Glutamatergic neuron (in vitro differentiated cells): ENCODE measurements around the gene KIAA1958. TPM values are rescaled to one million over a fixed set of nuclear protein-coding genes. Genes with fewer than 3 reads are reported as not detected.

Source experiments
- DNase-seq: peaks from one replicate; pipeline ENCODE4 v3.0.0; 2022
- H3K27ac Mint-ChIP-seq: one replicate; pipeline ENCODE4 v1.8.0; 2020; ENCODE audit warnings: mild to moderate bottlenecking, mixed read lengths, inconsistent platforms; ENCODE audit not compliant: unreplicated experiment
- H3K27me3 Mint-ChIP-seq: one replicate; pipeline ENCODE4 v1.8.0; 2020; ENCODE audit warnings: mild to moderate bottlenecking, moderate library complexity, mixed read lengths, inconsistent platforms; ENCODE audit not compliant: unreplicated experiment
- H3K36me3 Mint-ChIP-seq: one replicate; pipeline ENCODE4 v1.8.0; 2020; ENCODE audit warnings: mild to moderate bottlenecking, mixed read lengths, inconsistent platforms; ENCODE audit not compliant: unreplicated experiment
- H3K4me1 Mint-ChIP-seq: one replicate; pipeline ENCODE4 v1.8.0; 2020; ENCODE audit warnings: mild to moderate bottlenecking, low read depth, mixed read lengths, inconsistent platforms; ENCODE audit not compliant: unreplicated experiment
- H3K4me3 Mint-ChIP-seq: one replicate; pipeline ENCODE4 v1.8.0; 2020; ENCODE audit warnings: mild to moderate bottlenecking, mixed read lengths, inconsistent platforms; ENCODE audit not compliant: unreplicated experiment
- H3K9me3 Mint-ChIP-seq: one replicate; pipeline ENCODE4 v1.8.0; 2020; ENCODE audit warnings: mild to moderate bottlenecking, moderate library complexity, mixed read lengths, inconsistent platforms; ENCODE audit not compliant: unreplicated experiment
- CTCF ChIP-seq: fragments of 200-600 bp; sonication (generic); IDR thresholded peaks from one replicate; pipeline ENCODE4 v1.5.0; 2021; ENCODE audit not compliant: partially characterized antibody, unreplicated experiment
- total RNA-seq: library from RNA; stranded (reverse); fragmentation: NEBNext Ultra II Directional; extraction: Animal tissue kit (Norgen Biotek cat#: 25700); gene quantifications from one replicate; pipeline ENCODE4 v1.2.1, GENCODE V29; 2021; ENCODE audit not compliant: unreplicated experiment

Gene KIAA1958
- total RNA-seq, 1 donor from 2014 or later = 48.6 TPM

GRCh38 chr9:112530751-112531205 is 44.2 kb downstream of the KIAA1958 start:
- Mint-ChIP-seq H3K27ac (no peak overlapping the region), H3K4me3 (no peak overlapping the region), H3K36me3 (no peaks in the 10 kb centered on the region), H3K9me3 (no peaks in the 10 kb centered on the region), H3K4me1 (peaks cover 13% of the 10 kb centered on the region), H3K27me3 (no peaks in the 10 kb centered on the region)
- DNase-seq = no peak
- TF ChIP-seq CTCF = no peak

DNA sequence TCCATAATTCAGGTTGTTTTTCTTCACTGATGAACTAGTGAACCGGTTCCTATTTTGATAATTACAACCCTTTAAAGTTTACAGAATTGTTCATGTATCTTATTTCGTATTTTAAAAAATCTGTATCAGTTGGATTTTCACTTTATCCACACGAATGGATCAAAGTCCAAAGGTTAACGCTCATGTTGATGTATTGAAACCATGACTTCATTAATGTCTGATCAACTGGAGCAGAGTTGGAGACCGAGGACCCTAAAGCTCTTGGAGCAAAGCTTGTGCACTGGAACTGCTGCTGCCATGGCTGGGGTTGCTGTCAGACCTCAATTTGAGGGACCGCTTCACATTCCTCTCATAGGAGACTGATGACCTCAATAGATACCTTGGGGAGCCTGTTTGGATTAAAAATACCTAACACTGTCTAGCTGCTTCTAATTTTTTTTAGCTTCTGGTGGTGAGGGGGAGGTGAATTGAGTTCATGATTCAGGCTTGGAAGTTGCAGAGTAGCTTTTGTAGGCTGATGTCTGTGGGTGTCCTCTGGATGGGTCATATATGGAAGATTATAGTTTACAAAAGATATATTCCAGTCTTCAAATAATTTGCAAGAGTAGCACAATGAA is 45.1 kb downstream of the KIAA1958 start:
- no peaks in the 10 kb centered on the region for H3K9me3 Mint-ChIP-seq
- peaks cover 13% of the 10 kb centered on the region for H3K4me1 Mint-ChIP-seq
- no peak for TF ChIP-seq CTCF
- H3K36me3 Mint-ChIP-seq = no peaks in the 10 kb centered on the region
- H3K4me3 Mint-ChIP-seq = no peak overlapping the region
- no peak for DNase-seq
- H3K27me3 Mint-ChIP-seq = no peaks in the 10 kb centered on the region
- H3K27ac Mint-ChIP-seq = peak overlapping the region; percentile 9

DNA sequence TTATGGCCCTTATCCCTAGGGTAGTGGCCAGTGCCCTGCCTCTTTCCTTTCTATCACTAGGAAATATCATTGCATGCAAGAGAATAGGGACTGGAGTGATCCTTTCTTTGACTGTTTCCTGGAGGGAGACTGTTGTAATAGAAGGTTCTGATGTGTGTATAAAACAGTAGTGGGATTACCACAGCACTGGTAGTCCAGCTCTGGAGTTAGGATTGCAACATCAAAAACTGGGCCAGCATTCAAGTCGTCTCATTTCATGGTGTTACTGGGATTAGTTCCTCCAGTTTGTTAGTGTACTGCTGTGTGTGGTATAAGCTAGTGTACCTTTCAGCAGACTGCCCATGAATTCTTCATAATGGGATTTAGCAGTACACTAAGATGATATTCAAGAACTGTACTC is 45.8 kb downstream of the KIAA1958 start:
- H3K9me3 Mint-ChIP-seq = no peaks in the 10 kb centered on the region
- H3K27me3 Mint-ChIP-seq = no peaks in the 10 kb centered on the region
- DNase-seq = no peak
- H3K36me3 Mint-ChIP-seq = peaks cover 1% of the 10 kb centered on the region
- H3K4me3 Mint-ChIP-seq = no peak overlapping the region
- TF ChIP-seq CTCF = no peak
- H3K4me1 Mint-ChIP-seq = peaks cover 10% of the 10 kb centered on the region
- no peak overlapping the region for H3K27ac Mint-ChIP-seq

DNA sequence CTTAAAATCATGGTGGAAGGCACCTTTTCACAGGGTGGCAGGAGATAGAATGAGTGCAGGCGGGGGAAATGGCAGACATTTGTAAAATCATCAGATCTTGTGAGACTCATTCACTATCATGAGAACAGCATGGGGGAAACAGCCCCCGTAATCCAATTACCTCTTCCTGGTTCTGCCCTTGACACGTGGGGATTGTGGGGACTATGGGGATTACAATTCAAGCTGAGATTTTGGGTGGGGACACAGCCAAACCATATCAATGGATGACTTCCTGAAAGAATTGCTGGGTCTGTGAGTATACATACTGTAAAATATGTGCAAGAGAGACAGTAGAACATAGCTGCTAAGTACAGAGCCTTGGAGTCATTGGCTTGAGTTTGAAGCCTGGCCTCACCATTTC is 47.0 kb downstream of the KIAA1958 start:
- Mint-ChIP-seq H3K27ac (peak overlapping the region; percentile 23), H3K36me3 (peaks cover 5% of the 10 kb centered on the region), H3K27me3 (no peaks in the 10 kb centered on the region), H3K4me3 (no peak overlapping the region), H3K9me3 (no peaks in the 10 kb centered on the region), H3K4me1 (peaks cover 5% of the 10 kb centered on the region)
- DNase-seq = no peak
- no peak for TF ChIP-seq CTCF

- peaks cover 2% of the 10 kb centered on the region for H3K9me3 Mint-ChIP-seq
- no peak for DNase-seq
- no peak overlapping the region for H3K4me3 Mint-ChIP-seq
- H3K4me1 Mint-ChIP-seq = peaks cover 5% of the 10 kb centered on the region
- H3K27ac Mint-ChIP-seq = no peak overlapping the region
- no peak for TF ChIP-seq CTCF
- no peaks in the 10 kb centered on the region for H3K27me3 Mint-ChIP-seq
- peaks cover 5% of the 10 kb centered on the region for H3K36me3 Mint-ChIP-seq
Measured at GRCh38 chr9:112535301-112535700, 48.7 kb downstream of the KIAA1958 start.
